Activated CD4-positive, CD25-positive, alpha-beta regulatory T cell treated with anti-CD3 and anti-CD28 coated beads, Interleukin-2, amount 50 U/mL, for 72 hours (primary cell): ENCODE data around the gene MYEOV.

Source experiments
- DNase-seq: peaks from one replicate; pipeline ENCODE4 v3.0.0; 2021

MYEOV gene

DNA sequence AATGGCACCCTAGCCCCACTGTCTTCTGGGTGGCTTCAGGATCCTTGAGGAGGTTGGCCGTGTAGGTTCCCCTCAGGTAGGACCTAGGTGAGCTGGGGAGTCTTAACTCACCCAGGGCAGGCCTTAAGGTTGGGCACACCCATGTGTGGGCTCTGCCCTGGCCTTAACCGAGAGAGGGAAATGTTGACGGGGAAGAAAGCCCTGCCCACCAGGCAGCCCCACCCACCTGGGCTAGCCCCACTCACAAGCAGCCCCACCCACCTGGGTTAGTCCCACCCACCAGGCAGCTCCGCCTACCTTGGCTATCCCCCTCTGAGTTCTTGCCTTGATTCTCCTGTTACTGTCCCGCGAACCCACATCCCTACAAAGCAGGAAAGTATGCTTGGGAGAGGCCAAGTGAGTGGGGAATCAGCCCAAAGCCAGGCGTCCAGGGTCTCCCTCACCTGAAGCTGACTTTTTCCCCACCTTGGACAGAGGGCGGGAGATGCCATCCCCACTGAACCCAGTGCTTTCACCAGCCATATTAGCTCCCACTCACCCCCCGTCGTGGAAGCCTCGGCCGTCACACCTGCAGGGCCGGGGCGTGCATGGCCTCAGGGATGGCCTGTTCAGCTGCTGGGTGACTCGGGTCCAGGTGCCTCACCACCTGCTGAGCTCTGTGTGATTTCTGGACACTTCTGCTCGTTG is at the start of gene MYEOV:
TSS of gene MYEOV (plus strand) at position 337 of the 687 bp plus-strand sequence. CDS start 1,200 bp downstream, outside the sequence.
- no peak for DNase-seq

DNA sequence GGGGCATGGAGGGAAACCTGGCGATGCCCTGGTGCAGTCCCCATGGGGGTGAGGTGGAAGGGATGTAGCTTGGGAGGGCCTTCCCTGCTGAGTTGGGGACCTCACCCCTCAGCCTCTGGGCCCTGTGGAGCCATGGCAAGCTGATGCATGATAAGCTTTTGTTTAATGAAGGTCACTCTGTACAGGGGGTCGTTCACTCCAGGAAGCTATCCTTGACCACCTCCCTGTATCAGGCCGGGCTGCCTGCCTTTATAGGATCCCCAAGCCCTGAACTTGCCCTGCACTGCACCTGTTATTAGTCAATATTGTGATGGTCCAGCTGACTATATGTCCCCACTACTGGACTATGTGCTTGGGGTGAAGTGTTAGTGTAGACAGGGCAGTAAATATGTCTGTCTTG is 49.7 kb upstream of the MYEOV start:
- no peak for DNase-seq

DNA sequence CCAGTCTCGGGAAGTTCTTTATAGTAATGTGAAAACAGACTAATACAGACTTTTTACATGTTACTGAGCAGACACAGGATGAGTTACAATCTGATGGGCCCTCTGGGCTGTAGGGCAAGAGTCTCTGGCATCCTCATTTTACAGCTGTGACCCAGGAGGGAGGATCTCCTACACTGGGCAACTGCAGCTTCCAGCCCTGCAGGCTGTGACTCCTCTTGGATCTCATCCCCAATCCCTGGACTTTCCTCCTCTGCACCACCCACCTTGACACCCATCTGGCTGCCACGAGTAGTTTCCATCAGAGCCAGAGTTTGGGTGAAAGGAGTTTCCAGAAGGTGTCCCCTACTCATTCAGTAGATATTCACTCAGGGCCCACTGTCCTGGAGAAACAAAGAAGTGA is 48.9 kb upstream of the MYEOV start:
- DNase-seq, result no peak

- DNase-seq, result no peak
Measured at GRCh38 chr11:69245491-69246345, 48.2 kb upstream of the MYEOV start.

DNA sequence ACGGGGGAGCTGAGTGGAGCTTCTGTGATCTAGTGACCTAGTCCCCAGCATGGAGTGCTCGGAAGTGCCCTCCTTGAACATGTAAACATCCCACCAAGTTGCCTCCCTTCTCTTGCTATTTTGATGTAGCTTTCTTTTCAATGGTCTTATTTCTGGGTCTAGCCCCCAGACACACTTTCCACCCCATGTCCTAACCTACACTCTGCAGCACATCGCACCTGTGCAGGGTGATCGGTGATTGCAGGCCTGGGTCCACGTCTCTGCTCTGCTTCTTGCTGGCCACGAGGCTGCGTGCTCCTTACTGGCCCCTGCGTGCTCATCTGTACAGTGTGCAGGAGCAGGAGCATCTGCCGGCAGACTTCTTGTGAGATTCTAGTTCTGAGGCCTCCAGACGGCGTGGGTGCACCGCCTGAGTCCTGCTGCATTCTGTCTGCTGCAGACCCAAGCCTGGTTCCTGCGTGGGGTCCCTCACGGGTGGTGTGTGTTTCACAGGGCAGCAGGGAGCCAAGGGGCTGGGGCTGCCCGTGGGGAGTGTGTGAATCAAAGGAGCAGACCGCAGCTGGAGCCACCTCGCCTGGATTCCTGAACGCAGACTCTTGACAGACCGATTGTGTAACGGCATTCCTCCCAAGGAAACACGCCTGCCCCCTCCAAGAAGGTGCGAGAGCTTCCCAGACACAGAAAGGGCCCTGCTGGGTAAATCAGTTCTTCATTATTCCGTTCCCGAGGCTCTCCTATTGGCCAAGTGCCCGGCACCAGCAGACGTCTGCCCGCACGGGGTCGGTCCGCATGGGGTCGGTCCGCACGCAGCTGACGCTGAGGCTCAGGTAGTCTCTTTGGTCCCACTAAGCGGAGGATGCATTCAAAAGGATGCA is 44.4 kb upstream of the MYEOV start:
- DNase-seq, result no peak

- DNase-seq, result no peak
Measured at GRCh38 chr11:69250186-69251056, 43.5 kb upstream of the MYEOV start.

GRCh38 chr11:69251057-69251393 is 42.9 kb upstream of the MYEOV start:
- no peak for DNase-seq

DNA sequence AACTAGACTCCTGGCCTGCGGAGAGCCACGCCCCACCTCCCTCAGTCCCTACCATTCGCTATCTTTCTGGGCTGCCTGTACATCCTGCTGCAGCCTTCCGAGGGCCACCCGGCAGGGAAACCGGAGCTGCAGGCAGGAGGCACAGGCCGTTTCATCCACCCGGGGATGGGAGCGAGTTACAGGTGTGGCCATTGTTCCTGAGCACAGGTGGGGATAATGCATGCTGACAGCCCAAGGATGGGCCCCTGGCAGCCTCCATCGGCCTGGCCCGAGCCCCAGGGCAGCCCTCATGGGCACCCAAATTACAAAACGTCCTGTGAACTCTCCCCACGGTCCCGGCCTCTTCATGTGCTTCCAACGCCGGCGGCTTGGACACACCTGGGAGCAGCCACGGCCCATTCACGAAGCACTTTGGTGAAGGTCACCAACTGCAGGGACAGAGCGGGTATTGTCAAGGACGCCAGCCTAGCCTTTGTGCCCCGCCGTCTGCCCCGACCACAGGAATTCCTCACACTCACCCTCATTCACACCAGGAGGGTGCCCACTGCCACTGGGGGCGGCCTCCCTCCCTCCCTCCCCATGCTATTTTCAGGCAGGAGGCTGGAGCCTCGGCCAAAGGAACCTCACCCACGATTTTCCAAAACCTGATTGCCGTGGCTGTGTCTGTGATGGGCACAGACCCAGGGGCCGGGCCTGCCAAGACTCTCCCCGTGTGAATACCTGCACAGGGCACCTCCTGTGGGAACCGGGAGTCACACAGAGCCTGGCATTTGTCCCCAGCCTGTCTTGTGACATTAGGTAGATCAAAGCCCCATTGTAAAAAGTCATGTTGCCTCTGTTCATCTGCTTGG is 42.1 kb upstream of the MYEOV start:
- DNase-seq, result no peak

- DNase-seq, result no peak
Measured at GRCh38 chr11:69252490-69252837, 41.5 kb upstream of the MYEOV start.

- no peak for DNase-seq
Measured at GRCh38 chr11:69253028-69253427, 40.9 kb upstream of the MYEOV start.

GRCh38 chr11:69257134-69257533 is 36.8 kb upstream of the MYEOV start:
- no peak for DNase-seq

- no peak for DNase-seq
Measured at GRCh38 chr11:69257838-69258658, 35.9 kb upstream of the MYEOV start.

GRCh38 chr11:69259096-69259495 is 34.9 kb upstream of the MYEOV start:
- DNase-seq, result no peak

- DNase-seq, result no peak
Measured at GRCh38 chr11:69260622-69261021, 33.3 kb upstream of the MYEOV start.

GRCh38 chr11:69261116-69261515 is 32.8 kb upstream of the MYEOV start:
- no peak for DNase-seq

DNA sequence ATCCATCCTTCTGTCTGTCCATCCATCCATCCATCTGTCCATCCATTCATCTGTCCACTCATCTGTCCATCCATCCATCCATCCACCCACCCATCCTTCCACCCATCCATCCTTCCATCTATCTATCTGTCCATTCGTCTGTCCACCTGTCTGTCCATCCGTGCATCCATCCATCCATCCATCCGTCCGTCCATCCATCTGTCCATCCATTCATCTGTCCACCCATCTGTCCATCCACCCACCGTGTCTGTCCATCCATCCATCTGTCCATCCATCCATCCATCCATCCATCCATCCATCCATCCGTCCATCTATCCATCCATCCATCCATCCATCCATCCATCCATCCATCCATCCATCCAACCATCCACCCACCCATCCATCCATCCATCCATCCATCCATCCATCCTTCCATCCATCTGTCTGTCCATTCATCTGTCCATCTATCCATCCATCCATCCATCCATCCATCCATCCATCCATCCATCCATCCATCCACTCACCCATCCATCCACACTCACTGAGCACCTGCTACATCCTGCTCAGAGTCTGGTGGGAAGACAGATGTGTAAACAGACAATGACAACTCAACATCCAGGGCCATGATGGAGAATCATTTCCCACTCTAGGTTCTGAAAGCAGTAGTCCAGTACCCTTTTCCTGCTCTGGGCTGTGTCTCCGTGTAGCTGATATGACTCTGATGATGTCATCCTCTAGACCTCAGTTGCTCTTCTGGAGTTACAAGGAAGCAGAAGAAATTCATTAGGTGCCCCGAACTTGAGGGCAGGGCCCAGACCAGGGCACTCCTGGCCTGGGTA is 30.8 kb upstream of the MYEOV start:
- DNase-seq, result no peak

GRCh38 chr11:69263736-69264052 is 30.3 kb upstream of the MYEOV start:
- DNase-seq, result no peak

DNA sequence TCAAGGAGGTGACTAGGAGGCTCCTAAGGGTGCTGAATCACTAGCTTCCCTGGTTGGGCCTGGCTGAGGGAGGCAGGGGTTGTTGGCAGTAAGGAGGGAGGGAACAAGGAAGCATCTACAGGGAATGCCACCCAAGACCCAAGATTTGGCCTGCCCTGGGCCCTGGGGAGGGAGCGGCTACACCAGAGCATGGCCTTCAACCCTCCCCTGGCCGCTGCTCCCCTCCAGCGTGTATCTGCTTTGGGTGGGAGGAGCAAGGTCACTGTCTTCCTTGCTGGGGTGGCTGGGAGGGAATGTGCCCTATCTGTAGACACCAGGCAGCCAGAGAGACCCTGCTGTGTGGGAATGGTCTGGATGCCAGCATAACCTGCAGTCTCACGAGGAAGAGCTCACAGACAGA is 29.5 kb upstream of the MYEOV start:
- DNase-seq, result no peak

DNA sequence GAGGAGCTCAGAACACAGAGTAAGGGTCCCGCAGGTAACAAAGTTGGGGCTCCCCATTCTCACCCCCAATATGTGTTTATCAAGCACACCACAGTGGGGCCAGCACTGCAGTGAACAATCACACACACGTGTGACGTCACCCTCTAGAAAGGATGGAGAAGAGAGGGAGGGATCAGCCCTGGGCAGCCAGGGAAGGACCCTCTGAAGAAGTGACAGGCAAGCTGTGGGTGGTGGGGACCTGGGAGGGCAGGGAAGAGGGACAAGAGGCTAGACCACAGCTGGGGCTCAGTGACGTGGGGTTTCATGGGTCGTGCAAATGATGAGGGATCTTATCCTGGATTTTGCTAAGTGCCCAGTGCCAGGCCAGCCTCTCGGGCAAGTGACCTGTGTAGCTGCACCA is 28.7 kb upstream of the MYEOV start:
- no peak for DNase-seq

DNA sequence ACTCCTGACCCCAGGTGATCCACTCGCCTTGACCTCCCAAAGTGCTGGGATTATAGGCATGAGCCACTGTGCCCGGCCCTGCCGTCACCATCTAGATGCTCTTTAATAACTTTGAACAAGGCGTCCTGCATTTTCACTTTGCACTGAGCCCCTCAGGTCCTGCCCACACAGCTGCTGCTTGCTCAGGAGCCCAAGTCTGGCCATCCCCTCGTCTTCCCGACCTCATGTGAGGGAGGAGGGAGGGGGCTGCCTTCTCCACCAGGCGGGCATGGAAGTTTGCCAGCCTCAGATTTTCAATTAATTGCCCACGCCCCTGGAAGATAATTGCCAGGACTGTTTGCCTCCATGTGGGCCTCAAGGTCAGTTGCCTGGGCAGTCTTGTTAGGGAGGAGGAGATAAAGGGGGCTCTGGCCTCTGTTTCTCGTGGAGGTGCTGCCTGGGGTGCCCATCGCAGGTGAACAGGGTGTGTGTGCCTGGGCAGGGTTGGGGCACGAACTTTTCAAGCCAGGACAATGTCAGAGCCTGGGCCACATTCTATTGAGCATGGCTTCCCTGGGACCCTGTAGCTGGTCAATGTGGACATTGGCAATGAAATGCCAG is 27.9 kb upstream of the MYEOV start:
- DNase-seq, result no peak
